Endothelial cell of umbilical vein (primary cell): ENCODE data around the gene IL20. TPM values are rescaled to one million over a fixed set of nuclear protein-coding genes. Genes with fewer than 3 reads are reported as not detected.

Experiments used
- BruUV-seq: library from RNA; stranded (reverse); fragments of 400-500 nt; replicated peaks from 2 replicates; lab custom pipeline; 2021; lab: Mats Ljungman, UMichigan
- CTCF ChIA-PET: fragments of 300-600, 350-600 bp; sonication (Branson Sonifier 250); formaldehyde crosslinking; loops from one replicate; lab custom pipeline; 2021; ENCODE audit warnings: antibody characterized with exemption, inconsistent platforms; lab: Charles Lee
- POLR2A ChIA-PET: fragments of 300-600, 350-600 bp; sonication (Branson Sonifier 250); formaldehyde crosslinking; loops from one replicate; lab custom pipeline; 2021; ENCODE audit warnings: antibody characterized with exemption, inconsistent platforms; lab: Charles Lee
- DNase-seq: peaks from one replicate; pipeline ENCODE4 v3.0.0-alpha.2; 2011; ENCODE audit warnings: low read depth, low spot score
- FAIRE-seq: peaks from 2 replicates; lab custom pipeline; 2011; peaks lifted over from hg19 to GRCh38; lab: Jason Lieb, UNC
- H2AFZ ChIP-seq: 2 replicates; pipeline ENCODE4 v1.6.0; 2012; ENCODE audit warnings: low read depth, low read length, control low read depth, inconsistent platforms
- H3K27ac ChIP-seq: 2 replicates; pipeline ENCODE4 v1.5.1; 2011; ENCODE audit warnings: low read depth, mild to moderate bottlenecking, control low read depth, low read length, moderate library complexity; ENCODE audit not compliant: insufficient read depth
- H3K27me3 ChIP-seq, 2 experiments: 2 replicates each; pipeline versions ENCODE4 v1.6.0 to v1.6.1; 2011; ENCODE audit warnings: low read length in 2 of 2, mixed read lengths in 1 of 2; ENCODE audit not compliant: control insufficient read depth in 2 of 2, insufficient read depth in 2 of 2
- H3K36me3 ChIP-seq, 2 experiments: 2 replicates in 1 of 2; 3 replicates in 1 of 2; pipeline ENCODE4 v1.5.1; 2011; ENCODE audit warnings: low read length in 2 of 2, mild to moderate bottlenecking in 1 of 2, moderate library complexity in 1 of 2; ENCODE audit not compliant: control insufficient read depth in 2 of 2, insufficient read depth in 2 of 2; ENCODE audit errors: extremely low read depth in 1 of 2
- H3K4me1 ChIP-seq: 3 replicates; pipeline ENCODE4 v1.5.1; 2011; ENCODE audit warnings: mild to moderate bottlenecking, low read length; ENCODE audit not compliant: control insufficient read depth, insufficient read depth; ENCODE audit errors: extremely low read depth
- H3K4me2 ChIP-seq: 2 replicates; pipeline ENCODE4 v1.6.1; 2011; ENCODE audit warnings: low read length, control low read depth, mixed read lengths; ENCODE audit not compliant: insufficient read depth
- H3K4me3 ChIP-seq, 3 experiments: fragments of 200-600 bp in 1 of 3; sonication (generic), shearing (Covaris generic) in 1 of 3; replicated peaks in 1 of 3; 2 replicates each; pipeline ENCODE4 v1.5.1; 2011 to 2016; ENCODE audit warnings: control low read depth in 3 of 3, low read length in 3 of 3, mild to moderate bottlenecking in 2 of 3, inconsistent platforms in 1 of 3, low read depth in 1 of 3, moderate library complexity in 1 of 3; ENCODE audit not compliant: insufficient read depth in 1 of 3
- H3K79me2 ChIP-seq: 2 replicates; pipeline ENCODE4 v1.6.0; 2012; ENCODE audit warnings: low read length, inconsistent platforms; ENCODE audit not compliant: control insufficient read depth, insufficient read depth
- H3K9ac ChIP-seq: replicated peaks from 2 replicates; pipeline ENCODE3; 2011; ENCODE audit warnings: low read length, control low read depth; ENCODE audit not compliant: insufficient read depth; ENCODE audit errors: extremely low read depth
- H3K9me1 ChIP-seq: replicated peaks from 3 replicates; pipeline ENCODE4 v1.6.0; 2011; ENCODE audit warnings: mild to moderate bottlenecking, low read length; ENCODE audit not compliant: control insufficient read depth, insufficient read depth; ENCODE audit errors: extremely low read depth
- H3K9me3 ChIP-seq: replicated peaks from 2 replicates; pipeline ENCODE4 v1.5.1; 2012; ENCODE audit warnings: low read length, inconsistent platforms; ENCODE audit not compliant: control insufficient read depth, insufficient read depth
- H4K20me1 ChIP-seq: replicated peaks from 2 replicates; pipeline ENCODE3; 2011; ENCODE audit warnings: mild to moderate bottlenecking, low read length; ENCODE audit not compliant: control insufficient read depth, insufficient read depth; ENCODE audit errors: extremely low read depth
- CTCF ChIP-seq, 2 donors: IDR thresholded peaks; 1 replicate in 1 of 2; 2 replicates in 1 of 2; pipeline ENCODE4 v1.5.1; 2011; ENCODE audit warnings: low read length in 2 of 2, mild to moderate bottlenecking in 2 of 2, moderate library complexity in 2 of 2, control low read depth in 1 of 2, inconsistent platforms in 1 of 2, low read depth in 1 of 2; ENCODE audit not compliant: insufficient read depth in 1 of 2; ENCODE audit errors: extremely low read depth in 1 of 2
- EZH2 ChIP-seq: IDR thresholded peaks from 2 replicates; pipeline ENCODE4 v1.6.1; 2012; ENCODE audit warnings: borderline replicate concordance, low read depth, mild to moderate bottlenecking, moderate library complexity, low read length, inconsistent platforms; ENCODE audit not compliant: severe bottlenecking
- FOS ChIP-seq: IDR thresholded peaks from 2 replicates; pipeline ENCODE4 v1.6.1; 2011; ENCODE audit warnings: mild to moderate bottlenecking, low read length, moderate library complexity, borderline replicate concordance; ENCODE audit not compliant: insufficient read depth
- GATA2 ChIP-seq: IDR thresholded peaks from 2 replicates; pipeline ENCODE4 v1.7.0; 2011; ENCODE audit warnings: low read depth, mild to moderate bottlenecking, moderate library complexity, mixed read lengths, low read length; ENCODE audit not compliant: insufficient read length, insufficient read depth
- JUN ChIP-seq: IDR thresholded peaks from 2 replicates; pipeline ENCODE4 v1.6.1; 2011; ENCODE audit warnings: borderline replicate concordance, low read depth; ENCODE audit not compliant: insufficient read length, insufficient read depth
- MAX ChIP-seq: IDR thresholded peaks from 2 replicates; pipeline ENCODE4 v1.6.1; 2011; ENCODE audit not compliant: insufficient read depth, insufficient read length
- MYC ChIP-seq: IDR thresholded peaks from one replicate; pipeline ENCODE4 v1.6.1; 2011; ENCODE audit warnings: mild to moderate bottlenecking, low read depth, low read length
- POLR2A ChIP-seq: IDR thresholded peaks from 2 replicates; pipeline ENCODE4 v1.6.1; 2012; ENCODE audit warnings: low read depth, mild to moderate bottlenecking, control low read depth, low read length
- POLR2AphosphoS5 ChIP-seq: IDR thresholded peaks from 2 replicates; pipeline ENCODE4 v1.6.1; 2012; ENCODE audit warnings: low read depth, mild to moderate bottlenecking, control low read depth, low read length, moderate library complexity; ENCODE audit not compliant: insufficient read depth
- dilution Hi-C: fragments of 300-500 bp; cut with MboI; formaldehyde crosslinking; loops from one replicate; pipeline ENCODE4 v1.15.0; 2019; ENCODE audit warnings: low sequenced_read_pairs; ENCODE audit not compliant: extremely low pct_ligation_motif_present
- intact Hi-C: fragments of 100-400 bp; cut with micrococcal nuclease; formaldehyde crosslinking; loops from one replicate; pipeline ENCODE4 v1.10.0; 2022
- polyA plus RNA-seq, 4 experiments: library from polyadenylated mRNA; depleted of rRNA in 3 of 4; stranded (reverse) in 3 of 4; unstranded in 1 of 4; fragments of >200 nt; gene quantifications; 2 replicates each; pipeline versions ENCODE4 v1.2.1 to v1.2.3, GENCODE V29; 2011 to 2012; ENCODE audit warnings: missing spikeins in 1 of 4
- total RNA-seq: library from RNA; stranded (reverse); gene quantifications from 2 replicates; pipeline ENCODE4 v1.2.3, GENCODE V29; 2021

Gene IL20
- total and polyA plus RNA-seq, 2 donors (not counting 3 experiments of a cell fraction or from before 2014, with no cell fraction given) = not detected

GRCh38 chr1:206833801-206834200, 31.6 kb upstream of the IL20 start:
- no peaks in the 10 kb centered on the region for H3K9me3 ChIP-seq
- DNase-seq (no peak), FAIRE-seq (no peak)
- no TSS peak for BruUV-seq
- H3K4me1 ChIP-seq = no peaks in the 10 kb centered on the region
- no peak overlapping the region for H3K4me3 ChIP-seq
- peaks cover 6 to 9% of the 10 kb centered on the region in 2 experiments for H3K27me3 ChIP-seq
- no peaks in the 10 kb centered on the region for H3K9me1 ChIP-seq
- H3K4me2 ChIP-seq = no peak overlapping the region
- no peak overlapping the region for H2AFZ ChIP-seq
- no peak overlapping the region for H3K9ac ChIP-seq
- no peaks in the 10 kb centered on the region for H3K79me2 ChIP-seq
- H4K20me1 ChIP-seq = no peaks in the 10 kb centered on the region
- no peaks in the 10 kb centered on the region for H3K36me3 ChIP-seq
- CTCF ChIA-PET = no interaction called here
- no peak for TF ChIP-seq CTCF (IDR thresholded peaks at IDR 0.05; ENCODE audit: extremely low read depth in 1 of 2, insufficient read depth in 1 of 2, low read depth in 1 of 2, low read length in 2 of 2)
- TF ChIP-seq MYC = no peak
- no peak for TF ChIP-seq GATA2
- POLR2A ChIA-PET = no interaction called here
- no peak overlapping the region for H3K27ac ChIP-seq
- intact Hi-C loops = no loop called here
- dilution Hi-C loops = no loop called here

GRCh38 chr1:206834217-206834616, 31.2 kb upstream of the IL20 start:
- TF ChIP-seq FOS (no peak), GATA2 (no peak), JUN (no peak), EZH2 (no peak), MAX (no peak), POLR2AphosphoS5 (no peak), CTCF (IDR thresholded peaks at IDR 0.05; ENCODE audit: extremely low read depth in 1 of 2, insufficient read depth in 1 of 2, low read depth in 1 of 2, low read length in 2 of 2) (no peak), MYC (no peak), POLR2A (no peak)
- H3K9me1 ChIP-seq = no peaks in the 10 kb centered on the region
- H3K4me2 ChIP-seq = no peak overlapping the region
- H2AFZ ChIP-seq = no peak overlapping the region
- ChIA-PET POLR2A (no interaction called here), CTCF (interaction anchor here (1.6 kb wide), 1 partner anchor 25 kb away, joined by 4 read pairs; no protein-coding TSS in a partner anchor)
- FAIRE-seq (no peak), DNase-seq (no peak)
- H4K20me1 ChIP-seq = no peaks in the 10 kb centered on the region
- no peak overlapping the region for H3K4me3 ChIP-seq
- H3K36me3 ChIP-seq = no peaks in the 10 kb centered on the region
- H3K79me2 ChIP-seq = no peaks in the 10 kb centered on the region
- H3K9ac ChIP-seq = no peak overlapping the region
- intact Hi-C loops (no loop called here), dilution Hi-C loops (no loop called here)
- no peak overlapping the region for H3K27ac ChIP-seq
- no peaks in the 10 kb centered on the region for H3K9me3 ChIP-seq
- no peaks in the 10 kb centered on the region for H3K4me1 ChIP-seq
- H3K27me3 ChIP-seq = peaks cover 6 to 9% of the 10 kb centered on the region in 2 experiments
- no TSS peak for BruUV-seq
